ENCODE data around the gene GOLGA8S.
"Not testable (repeated sequence)": the region's sequence is repeated elsewhere in the genome, so short reads cannot be mapped to it uniquely, and the experiment has no call there.

The GOLGA8S gene

DNA sequence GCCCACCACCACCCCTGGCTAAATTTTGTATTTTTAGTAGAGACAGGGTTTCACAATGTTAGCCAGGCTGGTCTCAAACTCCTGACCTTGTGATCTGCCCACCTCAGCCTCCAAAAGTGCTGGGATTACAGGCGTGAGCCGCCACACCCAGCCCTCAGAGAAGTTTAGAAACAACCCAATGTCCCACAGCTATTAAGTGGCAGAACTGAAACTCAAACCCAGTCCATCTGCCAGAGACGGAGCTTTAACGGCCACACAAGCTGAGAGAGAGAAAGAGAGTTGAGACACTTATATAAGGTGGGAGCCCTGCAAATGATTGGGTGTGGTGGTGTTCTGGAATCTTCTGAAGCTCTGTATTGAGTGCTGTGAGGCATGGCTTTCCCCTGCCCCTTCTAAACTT lies 43.8 kb downstream of the GOLGA8S start:
- DNase-seq: not testable (repeated sequence)

DNA sequence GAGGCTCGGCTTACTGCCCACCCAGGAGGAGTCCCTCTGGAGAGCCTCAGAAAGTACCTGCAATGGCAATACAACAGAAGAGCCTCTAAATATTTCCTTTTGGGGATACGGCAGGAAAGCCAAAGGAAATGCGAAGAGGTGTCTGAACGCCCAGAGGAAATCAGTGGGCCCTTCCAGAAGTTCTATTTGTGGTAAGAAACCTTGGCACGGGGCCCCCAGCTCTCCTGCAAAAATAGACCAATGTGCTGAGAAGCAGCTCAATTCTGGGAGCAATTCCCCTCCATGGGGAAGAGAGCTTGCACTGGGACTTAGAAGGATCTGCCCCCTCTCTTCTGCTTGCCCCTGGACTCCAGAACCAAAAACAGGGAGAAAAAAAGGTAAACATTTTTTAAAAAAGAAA lies 44.7 kb downstream of the GOLGA8S start:
- DNase-seq: not testable (repeated sequence)

DNA sequence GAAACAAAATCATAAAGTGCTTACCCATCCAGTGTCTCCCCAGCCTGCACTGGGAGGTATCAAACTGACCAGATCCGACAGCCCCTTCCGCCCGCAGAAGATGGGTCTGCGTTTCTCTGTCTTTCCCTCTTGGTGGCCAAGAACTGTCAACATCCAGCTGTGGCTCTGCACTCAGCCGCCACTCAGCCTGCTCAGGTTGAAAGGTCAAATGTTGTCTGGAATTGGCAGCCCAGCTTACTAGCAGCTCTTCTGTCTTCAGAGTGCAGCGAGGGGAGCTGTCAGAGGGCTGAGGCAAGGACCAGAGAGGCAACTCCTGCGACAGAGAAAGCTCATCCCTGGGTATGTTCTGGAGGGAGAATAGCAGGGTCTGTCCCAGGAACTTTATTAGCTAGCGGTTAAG lies 47.1 kb downstream of the GOLGA8S start:
- no peak for DNase-seq

DNA sequence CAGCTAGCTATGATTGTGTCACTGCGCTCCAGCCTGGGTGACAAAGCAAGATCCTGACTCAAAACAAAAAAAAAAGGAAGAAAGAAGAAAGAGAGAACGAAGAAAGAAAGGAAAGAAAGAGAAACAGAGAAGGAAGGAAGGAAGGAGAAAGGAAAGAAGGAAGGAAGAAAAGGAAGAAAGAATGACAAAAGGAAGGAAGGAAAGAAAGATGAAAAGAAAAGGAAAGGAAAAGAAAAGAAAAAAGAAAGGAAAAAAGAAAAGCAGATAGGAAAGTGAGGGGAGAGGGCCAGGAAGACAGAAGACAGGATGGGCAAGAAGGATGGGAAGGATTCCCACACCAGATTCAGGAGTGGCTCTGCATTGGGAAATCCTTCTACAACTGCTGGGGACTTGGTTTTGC lies 47.6 kb downstream of the GOLGA8S start:
- DNase-seq: no peak

DNA sequence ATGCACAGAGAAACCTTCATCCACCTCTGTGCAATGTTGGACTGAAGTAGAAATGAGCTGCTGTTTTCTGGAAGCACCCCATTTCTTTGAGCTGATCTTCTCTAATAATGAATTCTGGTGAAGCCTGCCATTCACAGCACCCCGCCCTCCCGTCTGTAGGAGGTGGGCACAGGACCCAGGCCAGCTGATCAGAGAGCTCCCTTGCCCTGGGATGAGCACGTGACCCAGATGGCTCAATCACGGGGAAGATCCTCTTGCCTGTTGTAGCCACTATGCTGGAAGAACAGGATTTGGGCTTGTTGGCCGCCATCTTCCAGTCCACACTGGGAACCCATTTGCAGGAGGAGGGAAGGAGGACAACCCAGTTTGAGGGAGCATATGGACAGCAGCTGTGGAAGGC lies 48.0 kb downstream of the GOLGA8S start:
- DNase-seq: no peak

DNA sequence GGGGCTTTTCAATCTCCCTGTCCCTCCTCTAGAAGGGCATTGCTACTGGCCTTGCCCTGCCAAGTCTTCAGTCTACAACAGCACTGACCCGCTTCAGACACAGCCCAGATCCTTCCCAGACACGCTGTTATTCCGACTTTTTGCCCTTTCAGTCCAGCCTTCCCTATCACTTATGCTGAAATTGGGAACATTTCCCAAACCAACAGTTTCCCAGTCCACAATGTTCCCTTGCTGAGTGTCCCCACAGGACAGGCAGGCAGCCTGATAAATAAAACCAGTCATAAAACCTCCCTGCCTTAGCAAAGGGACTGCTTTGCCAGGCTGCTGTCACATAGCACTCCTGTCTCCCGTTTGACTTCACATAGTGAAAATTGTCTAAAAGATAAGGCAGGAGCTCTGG lies 49.0 kb downstream of the GOLGA8S start:
- no peak for DNase-seq

DNA sequence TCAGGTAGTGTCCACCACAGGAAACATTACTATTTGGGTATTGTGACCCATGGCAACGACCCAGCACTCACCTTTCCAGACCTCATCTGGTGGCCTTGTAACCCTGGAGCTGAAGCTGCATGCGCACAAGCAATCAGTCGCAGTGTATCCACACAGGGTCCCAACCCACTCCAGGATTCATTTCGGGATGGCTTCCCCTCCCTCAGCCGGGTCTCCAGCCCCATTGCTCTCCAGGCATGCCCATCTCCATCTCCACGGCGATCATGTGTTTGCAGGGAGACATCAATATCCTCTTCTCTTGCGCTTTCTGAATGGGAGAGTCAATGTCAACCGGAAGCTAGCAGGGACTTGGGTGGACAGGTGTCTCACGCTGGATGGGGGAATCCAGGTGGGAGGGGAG lies 57.3 kb downstream of the GOLGA8S start:
- DNase-seq: no peak

DNA sequence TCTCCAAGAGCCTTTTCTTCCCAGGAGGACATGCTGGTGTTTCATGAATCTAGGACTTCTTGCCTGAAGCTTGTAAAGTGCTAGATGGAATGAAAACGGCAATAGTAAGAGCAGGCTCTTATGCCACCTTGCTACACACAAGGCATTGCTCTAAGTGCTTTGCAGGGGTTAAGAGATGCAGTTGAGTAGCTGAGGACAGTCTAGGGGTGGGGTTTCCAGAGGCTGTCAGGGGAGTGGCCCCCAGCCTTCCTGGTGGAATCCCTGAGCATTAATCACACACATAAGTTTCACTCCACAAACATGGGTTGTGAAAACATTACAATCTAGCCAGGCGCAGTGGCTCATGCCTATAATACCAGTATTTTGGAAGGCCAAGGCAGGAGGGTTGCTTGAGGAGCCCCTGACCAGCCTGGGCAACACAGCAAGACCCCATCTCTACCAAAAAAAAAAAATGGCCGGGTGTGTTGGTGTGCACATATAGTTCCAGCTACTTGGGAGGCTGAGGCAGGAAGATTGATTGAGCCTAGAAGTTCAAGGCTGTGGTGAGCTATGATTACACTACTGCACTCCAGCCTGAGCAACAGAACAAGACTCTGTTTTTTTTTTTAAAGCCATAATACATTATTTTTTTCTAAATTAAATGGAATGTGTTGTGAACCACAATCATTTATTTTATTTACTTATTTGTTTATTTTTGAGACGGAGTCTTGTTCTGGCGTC lies 58.5 kb downstream of the GOLGA8S start:
- DNase-seq: not testable (repeated sequence)

Data from HCEC 1CT (cell line).